GM23338 (cell line): ENCODE data around the gene SKP1. TPM values are rescaled to one million over a fixed set of nuclear protein-coding genes. Genes with fewer than 3 reads are reported as not detected.

ENCODE experiments used
- CREB1 ChIP-seq: fragments of 250-450 bp; sonication (Bioruptor Pico); IDR thresholded peaks from 2 replicates; pipeline ENCODE4 v1.5.0; 2020; ENCODE audit warnings: low read depth, mild to moderate bottlenecking, moderate library complexity
- EZH2 ChIP-seq: fragments of 200-600 bp; sonication (generic); IDR thresholded peaks from one replicate; pipeline ENCODE4 v1.8.0; 2017; ENCODE audit warnings: antibody characterized with exemption, mild to moderate bottlenecking, low read depth; ENCODE audit not compliant: unreplicated experiment
- EZH2phosphoT487 ChIP-seq: fragments of 200-600 bp; sonication (generic); IDR thresholded peaks from one replicate; pipeline ENCODE4 v1.8.1; 2018; ENCODE audit warnings: antibody characterized with exemption; ENCODE audit not compliant: unreplicated experiment
- JUNB ChIP-seq: IDR thresholded peaks from one replicate; pipeline ENCODE4 v1.6.1; 2016; ENCODE audit warnings: antibody characterized with exemption; ENCODE audit not compliant: unreplicated experiment
- NANOG ChIP-seq: IDR thresholded peaks from 2 replicates; pipeline ENCODE4 v1.6.1; 2016; ENCODE audit warnings: antibody characterized with exemption, borderline replicate concordance
- POLR2AphosphoS5 ChIP-seq: IDR thresholded peaks from 2 replicates; pipeline ENCODE4 v1.6.1; 2016; ENCODE audit warnings: antibody characterized with exemption, low read depth
- STAT1 ChIP-seq: IDR thresholded peaks from one replicate; pipeline ENCODE4 v1.6.1; 2016; ENCODE audit warnings: antibody characterized with exemption; ENCODE audit not compliant: unreplicated experiment
- ZNF114 ChIP-seq: fragments of 250-450 bp; sonication (Bioruptor Pico); IDR thresholded peaks from 2 replicates; pipeline ENCODE4 v1.5.0; 2020; ENCODE audit warnings: mild to moderate bottlenecking, moderate library complexity
- ZNF331 ChIP-seq: fragments of 250-450 bp; sonication (Bioruptor Pico); IDR thresholded peaks from 2 replicates; pipeline ENCODE4 v1.5.0; 2020; ENCODE audit warnings: low read depth, mild to moderate bottlenecking, moderate library complexity
- polyA plus RNA-seq: library from polyadenylated mRNA; unstranded; fragments of >200 nt; fragmentation: Nextera tagmentation; extraction: Ambion mirVana; gene quantifications from 2 replicates; pipeline ENCODE4 v1.2.1, GENCODE V29; 2016
- total RNA-seq: library from RNA; depleted of rRNA; stranded (reverse); fragments of >200 nt; shearing (Covaris generic); gene quantifications from 2 replicates; pipeline ENCODE4 v1.2.3, GENCODE V29; 2014
- TF ChIP-seq, protein P1 (sequence below): fragments of 250-450 bp; sonication (Bioruptor Pico); IDR thresholded peaks from 2 replicates; pipeline ENCODE4 v1.5.0; 2020; ENCODE audit warnings: mild to moderate bottlenecking, moderate library complexity
- TF ChIP-seq, protein P2 (sequence below), 2 experiments: fragments of 200-600 bp in 1 of 2; sonication (generic) in 1 of 2; conservative IDR thresholded peaks; 2 replicates each; pipeline versions ENCODE4 v1.5.1 to v1.6.1; 2016 to 2017; ENCODE audit warnings: antibody characterized with exemption in 2 of 2, low read depth in 2 of 2, mild to moderate bottlenecking in 2 of 2, moderate library complexity in 1 of 2
- TF ChIP-seq, protein P3 (sequence below): IDR thresholded peaks from one replicate; pipeline ENCODE4 v1.6.1; 2018; ENCODE audit warnings: antibody characterized with exemption; ENCODE audit not compliant: unreplicated experiment

Gene SKP1
- total and polyA plus RNA-seq, 2 experiments from 2014 or later = 244 to 440 TPM

DNA sequence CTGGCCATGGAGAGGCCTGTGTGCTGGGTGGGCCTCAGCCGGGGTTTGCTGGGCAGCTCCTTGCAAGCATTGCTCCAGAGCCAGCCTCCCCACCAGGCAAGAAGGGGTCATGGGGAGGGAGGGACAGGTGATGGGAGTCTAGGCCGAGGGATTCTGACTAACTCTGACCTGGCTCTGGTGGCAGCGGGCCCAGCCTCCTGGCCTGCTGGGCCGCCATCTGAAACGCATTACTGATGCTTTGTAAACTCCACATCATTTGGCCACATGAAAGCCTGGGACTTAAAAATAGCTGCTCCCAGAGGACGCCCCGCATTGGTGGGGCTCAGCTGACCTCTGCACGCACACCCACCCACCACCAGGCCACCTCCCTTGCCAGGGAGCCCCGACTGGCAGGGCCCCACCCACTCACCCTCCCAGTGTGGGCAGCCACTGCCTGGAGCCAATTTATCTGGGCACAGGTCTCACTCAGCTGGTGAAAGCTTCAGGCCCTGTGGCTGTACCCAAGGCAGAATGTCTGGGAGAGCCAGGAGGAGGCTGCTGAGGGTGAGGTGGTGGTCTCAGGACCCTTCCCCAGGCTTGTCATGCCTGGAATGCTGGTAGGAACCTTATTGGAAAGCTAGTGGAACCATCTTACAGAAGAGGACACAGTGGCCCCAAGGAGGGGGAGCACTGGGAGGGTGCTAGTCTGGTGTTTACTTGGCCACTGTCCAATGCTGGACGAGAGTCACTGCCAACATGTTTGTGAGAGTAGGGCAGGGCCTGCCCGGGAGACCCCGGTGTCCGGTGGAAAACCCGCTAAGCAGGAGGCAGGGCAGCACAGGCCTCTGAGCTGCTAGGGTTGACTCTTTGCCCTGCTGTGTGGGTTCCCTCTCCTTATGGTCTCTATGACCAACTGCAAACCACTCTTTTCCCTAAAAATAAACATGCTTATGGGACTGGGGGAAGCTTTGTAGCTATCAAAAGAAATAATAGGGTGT, 51.4 kb downstream of the SKP1 start (continued):
- TF ChIP-seq, protein P1, sequence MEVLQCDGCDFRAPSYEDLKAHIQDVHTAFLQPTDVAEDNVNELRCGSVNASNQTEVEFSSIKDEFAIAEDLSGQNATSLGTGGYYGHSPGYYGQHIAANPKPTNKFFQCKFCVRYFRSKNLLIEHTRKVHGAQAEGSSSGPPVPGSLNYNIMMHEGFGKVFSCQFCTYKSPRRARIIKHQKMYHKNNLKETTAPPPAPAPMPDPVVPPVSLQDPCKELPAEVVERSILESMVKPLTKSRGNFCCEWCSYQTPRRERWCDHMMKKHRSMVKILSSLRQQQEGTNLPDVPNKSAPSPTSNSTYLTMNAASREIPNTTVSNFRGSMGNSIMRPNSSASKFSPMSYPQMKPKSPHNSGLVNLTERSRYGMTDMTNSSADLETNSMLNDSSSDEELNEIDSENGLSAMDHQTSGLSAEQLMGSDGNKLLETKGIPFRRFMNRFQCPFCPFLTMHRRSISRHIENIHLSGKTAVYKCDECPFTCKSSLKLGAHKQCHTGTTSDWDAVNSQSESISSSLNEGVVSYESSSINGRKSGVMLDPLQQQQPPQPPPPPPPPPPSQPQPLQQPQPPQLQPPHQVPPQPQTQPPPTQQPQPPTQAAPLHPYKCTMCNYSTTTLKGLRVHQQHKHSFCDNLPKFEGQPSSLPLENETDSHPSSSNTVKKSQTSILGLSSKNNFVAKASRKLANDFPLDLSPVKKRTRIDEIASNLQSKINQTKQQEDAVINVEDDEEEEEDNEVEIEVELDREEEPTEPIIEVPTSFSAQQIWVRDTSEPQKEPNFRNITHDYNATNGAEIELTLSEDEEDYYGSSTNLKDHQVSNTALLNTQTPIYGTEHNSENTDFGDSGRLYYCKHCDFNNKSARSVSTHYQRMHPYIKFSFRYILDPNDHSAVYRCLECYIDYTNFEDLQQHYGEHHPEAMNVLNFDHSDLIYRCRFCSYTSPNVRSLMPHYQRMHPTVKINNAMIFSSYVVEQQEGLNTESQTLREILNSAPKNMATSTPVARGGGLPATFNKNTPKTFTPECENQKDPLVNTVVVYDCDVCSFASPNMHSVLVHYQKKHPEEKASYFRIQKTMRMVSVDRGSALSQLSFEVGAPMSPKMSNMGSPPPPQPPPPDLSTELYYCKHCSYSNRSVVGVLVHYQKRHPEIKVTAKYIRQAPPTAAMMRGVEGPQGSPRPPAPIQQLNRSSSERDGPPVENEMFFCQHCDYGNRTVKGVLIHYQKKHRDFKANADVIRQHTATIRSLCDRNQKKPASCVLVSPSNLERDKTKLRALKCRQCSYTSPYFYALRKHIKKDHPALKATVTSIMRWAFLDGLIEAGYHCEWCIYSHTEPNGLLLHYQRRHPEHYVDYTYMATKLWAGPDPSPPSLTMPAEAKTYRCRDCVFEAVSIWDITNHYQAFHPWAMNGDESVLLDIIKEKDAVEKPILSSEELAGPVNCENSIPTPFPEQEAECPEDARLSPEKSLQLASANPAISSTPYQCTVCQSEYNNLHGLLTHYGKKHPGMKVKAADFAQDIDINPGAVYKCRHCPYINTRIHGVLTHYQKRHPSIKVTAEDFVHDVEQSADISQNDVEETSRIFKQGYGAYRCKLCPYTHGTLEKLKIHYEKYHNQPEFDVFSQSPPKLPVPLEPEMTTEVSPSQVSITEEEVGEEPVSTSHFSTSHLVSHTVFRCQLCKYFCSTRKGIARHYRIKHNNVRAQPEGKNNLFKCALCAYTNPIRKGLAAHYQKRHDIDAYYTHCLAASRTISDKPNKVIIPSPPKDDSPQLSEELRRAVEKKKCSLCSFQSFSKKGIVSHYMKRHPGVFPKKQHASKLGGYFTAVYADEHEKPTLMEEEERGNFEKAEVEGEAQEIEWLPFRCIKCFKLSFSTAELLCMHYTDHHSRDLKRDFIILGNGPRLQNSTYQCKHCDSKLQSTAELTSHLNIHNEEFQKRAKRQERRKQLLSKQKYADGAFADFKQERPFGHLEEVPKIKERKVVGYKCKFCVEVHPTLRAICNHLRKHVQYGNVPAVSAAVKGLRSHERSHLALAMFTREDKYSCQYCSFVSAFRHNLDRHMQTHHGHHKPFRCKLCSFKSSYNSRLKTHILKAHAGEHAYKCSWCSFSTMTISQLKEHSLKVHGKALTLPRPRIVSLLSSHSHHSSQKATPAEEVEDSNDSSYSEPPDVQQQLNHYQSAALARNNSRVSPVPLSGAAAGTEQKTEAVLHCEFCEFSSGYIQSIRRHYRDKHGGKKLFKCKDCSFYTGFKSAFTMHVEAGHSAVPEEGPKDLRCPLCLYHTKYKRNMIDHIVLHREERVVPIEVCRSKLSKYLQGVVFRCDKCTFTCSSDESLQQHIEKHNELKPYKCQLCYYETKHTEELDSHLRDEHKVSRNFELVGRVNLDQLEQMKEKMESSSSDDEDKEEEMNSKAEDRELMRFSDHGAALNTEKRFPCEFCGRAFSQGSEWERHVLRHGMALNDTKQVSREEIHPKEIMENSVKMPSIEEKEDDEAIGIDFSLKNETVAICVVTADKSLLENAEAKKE (CRISPR knock-in tag) = no peak
- TF ChIP-seq NANOG (no peak), ZNF114 (CRISPR knock-in tag) (no peak), ZNF331 (CRISPR knock-in tag) (no peak), EZH2phosphoT487 (no peak), JUNB (no peak), CREB1 (CRISPR knock-in tag) (no peak), POLR2AphosphoS5 (no peak), STAT1 (no peak), EZH2 (no peak)
- TF ChIP-seq, protein P2, sequence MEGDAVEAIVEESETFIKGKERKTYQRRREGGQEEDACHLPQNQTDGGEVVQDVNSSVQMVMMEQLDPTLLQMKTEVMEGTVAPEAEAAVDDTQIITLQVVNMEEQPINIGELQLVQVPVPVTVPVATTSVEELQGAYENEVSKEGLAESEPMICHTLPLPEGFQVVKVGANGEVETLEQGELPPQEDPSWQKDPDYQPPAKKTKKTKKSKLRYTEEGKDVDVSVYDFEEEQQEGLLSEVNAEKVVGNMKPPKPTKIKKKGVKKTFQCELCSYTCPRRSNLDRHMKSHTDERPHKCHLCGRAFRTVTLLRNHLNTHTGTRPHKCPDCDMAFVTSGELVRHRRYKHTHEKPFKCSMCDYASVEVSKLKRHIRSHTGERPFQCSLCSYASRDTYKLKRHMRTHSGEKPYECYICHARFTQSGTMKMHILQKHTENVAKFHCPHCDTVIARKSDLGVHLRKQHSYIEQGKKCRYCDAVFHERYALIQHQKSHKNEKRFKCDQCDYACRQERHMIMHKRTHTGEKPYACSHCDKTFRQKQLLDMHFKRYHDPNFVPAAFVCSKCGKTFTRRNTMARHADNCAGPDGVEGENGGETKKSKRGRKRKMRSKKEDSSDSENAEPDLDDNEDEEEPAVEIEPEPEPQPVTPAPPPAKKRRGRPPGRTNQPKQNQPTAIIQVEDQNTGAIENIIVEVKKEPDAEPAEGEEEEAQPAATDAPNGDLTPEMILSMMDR (conservative IDR thresholded peaks at IDR 0.05; ENCODE audit: low read depth in 2 of 2) = no peak
- TF ChIP-seq, protein P3, sequence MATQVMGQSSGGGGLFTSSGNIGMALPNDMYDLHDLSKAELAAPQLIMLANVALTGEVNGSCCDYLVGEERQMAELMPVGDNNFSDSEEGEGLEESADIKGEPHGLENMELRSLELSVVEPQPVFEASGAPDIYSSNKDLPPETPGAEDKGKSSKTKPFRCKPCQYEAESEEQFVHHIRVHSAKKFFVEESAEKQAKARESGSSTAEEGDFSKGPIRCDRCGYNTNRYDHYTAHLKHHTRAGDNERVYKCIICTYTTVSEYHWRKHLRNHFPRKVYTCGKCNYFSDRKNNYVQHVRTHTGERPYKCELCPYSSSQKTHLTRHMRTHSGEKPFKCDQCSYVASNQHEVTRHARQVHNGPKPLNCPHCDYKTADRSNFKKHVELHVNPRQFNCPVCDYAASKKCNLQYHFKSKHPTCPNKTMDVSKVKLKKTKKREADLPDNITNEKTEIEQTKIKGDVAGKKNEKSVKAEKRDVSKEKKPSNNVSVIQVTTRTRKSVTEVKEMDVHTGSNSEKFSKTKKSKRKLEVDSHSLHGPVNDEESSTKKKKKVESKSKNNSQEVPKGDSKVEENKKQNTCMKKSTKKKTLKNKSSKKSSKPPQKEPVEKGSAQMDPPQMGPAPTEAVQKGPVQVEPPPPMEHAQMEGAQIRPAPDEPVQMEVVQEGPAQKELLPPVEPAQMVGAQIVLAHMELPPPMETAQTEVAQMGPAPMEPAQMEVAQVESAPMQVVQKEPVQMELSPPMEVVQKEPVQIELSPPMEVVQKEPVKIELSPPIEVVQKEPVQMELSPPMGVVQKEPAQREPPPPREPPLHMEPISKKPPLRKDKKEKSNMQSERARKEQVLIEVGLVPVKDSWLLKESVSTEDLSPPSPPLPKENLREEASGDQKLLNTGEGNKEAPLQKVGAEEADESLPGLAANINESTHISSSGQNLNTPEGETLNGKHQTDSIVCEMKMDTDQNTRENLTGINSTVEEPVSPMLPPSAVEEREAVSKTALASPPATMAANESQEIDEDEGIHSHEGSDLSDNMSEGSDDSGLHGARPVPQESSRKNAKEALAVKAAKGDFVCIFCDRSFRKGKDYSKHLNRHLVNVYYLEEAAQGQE = no peak
